CD1c-positive myeloid dendritic cell (primary cell): Measurements from ENCODE around the gene PPP1R14B.

Experiments used
- DNase-seq: peaks from one replicate; pipeline ENCODE4 v3.0.0-alpha.2; 2016; ENCODE audit errors: extremely low spot score

The PPP1R14B gene, protein sequence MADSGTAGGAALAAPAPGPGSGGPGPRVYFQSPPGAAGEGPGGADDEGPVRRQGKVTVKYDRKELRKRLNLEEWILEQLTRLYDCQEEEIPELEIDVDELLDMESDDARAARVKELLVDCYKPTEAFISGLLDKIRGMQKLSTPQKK

DNA sequence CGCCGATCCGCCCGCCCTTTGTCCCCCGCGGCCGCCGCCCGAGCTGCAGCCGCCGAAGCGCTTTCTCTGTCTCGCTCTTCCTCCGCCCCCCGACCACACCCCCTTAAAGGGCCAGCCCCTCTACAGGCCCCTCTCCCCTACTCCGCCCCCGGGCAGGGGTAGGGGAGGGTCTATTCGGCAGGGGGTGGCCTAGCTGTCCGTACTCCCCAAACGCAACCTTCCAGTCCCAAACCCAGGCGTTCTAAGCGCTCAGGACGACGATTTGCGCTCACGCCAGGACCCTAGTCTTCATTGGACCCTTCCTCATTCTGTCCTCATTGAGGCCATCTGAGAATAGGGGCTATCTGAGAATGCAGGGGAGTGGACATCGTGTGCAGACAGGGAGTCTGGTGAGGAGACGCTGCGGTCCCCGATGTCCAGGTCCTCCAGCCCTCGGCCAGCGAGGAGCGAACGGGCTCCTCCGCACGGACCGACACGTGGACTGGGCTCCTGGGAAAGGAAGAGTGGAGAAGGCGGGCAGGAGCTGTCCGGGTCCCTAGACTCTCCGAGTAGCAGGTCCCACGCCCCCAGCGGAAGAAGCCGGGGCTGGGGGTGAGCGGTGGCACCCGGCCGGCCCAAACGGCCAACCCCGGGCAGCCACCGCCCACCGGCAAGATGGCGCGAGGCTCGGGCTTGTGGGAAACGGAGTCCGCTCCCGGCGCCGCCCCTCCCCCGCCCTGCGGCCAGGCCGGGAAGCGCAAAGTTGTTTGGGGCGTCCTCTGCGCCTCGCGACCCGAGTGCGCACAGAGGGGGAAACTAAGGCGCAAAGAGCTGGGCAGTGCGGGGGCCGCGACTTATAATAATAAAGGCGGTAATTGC, at the start of gene PPP1R14B:
TSS of gene PPP1R14B (minus strand) at position 73 of the 858 bp plus-strand sequence. CDS start 270 bp downstream, outside the sequence.
- DNase-seq: peak; percentile 91

DNA sequence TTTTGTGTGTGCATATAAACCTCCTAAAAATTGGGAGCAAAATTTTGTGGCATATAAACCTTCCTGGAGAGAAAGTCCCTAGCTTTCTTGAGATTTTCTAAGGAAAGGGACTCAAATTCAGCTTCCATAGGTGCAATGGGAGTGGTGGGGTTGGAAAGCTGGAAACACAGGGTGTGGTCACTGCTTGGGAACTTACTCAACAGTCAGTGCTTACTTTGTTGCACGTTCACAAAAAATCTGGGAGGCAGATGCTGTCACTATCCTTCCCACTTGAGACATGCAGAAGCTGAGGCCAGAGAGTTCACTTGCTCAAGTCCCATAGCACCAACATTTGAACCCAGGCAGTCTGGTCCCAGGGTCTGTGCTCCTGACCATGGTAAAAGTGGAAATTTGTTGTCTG, 49.5 kb upstream of the PPP1R14B start:
- no peak for DNase-seq

DNA sequence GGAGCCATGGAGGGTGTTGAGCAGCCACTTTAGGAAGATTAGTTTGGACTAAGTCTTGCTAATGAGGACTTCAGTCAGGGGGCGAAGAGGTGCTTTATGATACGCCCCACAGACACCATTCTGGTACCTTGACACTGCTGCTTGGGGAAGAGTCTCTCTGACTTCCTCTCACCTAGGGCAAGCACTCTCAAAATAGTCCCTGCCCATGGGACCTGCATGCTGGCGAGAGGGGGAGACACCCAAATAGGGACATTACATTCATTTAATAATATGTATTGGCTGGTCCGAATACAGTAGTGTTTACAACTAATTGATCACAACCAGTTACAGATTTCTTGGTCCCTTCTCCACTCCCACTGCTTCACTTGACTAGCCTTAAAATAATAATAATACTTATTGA, 49.0 kb upstream of the PPP1R14B start:
- DNase-seq: no peak

DNA sequence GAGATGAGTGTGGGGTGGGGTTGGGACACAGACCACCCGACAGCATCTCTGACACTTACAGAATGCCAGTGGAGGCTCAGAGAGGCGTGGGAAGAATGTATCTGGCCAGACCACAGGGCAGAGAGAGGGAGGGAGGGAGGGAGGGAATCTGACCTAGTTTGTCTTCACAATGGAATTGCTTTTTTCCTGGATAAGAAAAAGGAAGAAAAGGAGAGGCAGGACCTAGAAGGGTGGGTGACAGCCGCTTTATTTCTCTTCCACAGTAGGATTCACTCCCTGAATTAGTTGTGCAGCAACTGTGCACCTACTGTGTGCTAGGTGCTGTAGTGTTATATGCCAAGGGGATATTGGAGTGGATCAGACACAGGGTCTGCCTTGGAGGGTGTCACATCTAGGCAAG, 48.0 kb upstream of the PPP1R14B start:
- no peak for DNase-seq

DNA sequence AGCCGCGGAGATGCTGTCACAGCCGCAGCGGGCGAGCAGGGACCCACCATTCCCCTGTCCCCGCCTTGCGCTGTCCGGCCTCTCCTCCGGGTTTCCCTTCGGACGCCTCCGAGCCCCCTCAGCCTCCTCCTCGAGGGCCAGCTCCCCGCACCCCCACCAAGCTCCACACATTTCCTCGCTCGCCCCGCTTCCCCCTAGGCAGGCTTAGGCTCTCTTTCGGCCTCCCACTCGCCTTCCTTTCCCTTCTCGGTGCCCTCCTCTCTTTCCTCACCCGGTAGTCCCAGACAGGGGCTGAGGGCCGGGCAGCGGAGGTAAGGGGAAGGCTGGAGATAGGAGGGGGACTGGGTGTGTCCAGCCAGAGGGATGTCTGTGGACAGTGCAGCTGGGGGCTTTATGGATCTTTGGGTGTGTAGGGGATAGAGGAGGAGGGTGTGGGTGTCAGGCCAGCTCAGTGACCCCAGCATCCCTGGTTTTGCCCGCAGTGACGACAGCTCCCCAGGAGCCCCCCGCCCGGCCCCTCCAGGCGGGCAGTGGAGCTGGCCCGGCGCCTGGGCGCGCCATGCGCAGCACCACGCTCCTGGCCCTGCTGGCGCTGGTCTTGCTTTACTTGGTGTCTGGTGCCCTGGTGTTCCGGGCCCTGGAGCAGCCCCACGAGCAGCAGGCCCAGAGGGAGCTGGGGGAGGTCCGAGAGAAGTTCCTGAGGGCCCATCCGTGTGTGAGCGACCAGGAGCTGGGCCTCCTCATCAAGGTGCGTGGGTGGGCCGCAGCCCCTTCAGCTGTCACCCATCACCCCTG, 45.9 kb upstream of the PPP1R14B start:
- peak; percentile 40 for DNase-seq

DNA sequence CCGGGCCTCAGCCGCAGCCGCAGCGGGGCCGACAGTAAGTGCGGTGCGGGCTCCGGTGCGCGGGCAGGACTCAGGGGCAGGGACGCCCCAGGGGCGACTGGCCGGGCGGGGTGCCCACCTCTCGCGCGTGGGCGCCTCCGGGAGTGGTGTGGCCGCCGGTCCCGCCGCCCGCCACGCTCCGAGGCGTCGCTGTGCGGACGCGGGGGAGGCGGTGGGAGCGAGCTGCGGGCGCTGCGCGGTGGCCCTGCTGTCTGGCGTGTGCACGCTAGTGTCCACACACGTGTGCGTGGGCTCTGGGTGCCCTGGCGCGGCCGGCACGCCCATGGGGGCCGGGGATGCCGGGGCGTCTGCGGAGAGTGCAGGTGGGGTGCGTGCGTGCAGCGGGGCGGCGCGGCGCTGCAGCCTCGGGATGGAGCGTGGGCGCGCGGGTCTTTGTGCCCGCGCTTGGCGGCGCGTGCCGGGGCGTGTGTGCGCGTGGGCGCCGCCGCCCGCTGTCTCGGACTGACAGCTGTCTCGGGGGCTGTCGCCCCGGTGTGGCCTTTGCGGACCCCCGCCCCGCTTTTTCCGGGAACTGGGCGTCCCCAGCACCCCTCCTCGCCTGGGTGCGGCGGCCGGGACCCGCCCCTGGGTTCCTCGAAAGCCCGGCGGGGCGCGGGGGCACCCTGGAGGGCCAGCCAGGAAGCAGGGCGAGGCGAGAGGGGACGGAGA, 45.2 kb upstream of the PPP1R14B start:
- peak; percentile 46 for DNase-seq

DNA sequence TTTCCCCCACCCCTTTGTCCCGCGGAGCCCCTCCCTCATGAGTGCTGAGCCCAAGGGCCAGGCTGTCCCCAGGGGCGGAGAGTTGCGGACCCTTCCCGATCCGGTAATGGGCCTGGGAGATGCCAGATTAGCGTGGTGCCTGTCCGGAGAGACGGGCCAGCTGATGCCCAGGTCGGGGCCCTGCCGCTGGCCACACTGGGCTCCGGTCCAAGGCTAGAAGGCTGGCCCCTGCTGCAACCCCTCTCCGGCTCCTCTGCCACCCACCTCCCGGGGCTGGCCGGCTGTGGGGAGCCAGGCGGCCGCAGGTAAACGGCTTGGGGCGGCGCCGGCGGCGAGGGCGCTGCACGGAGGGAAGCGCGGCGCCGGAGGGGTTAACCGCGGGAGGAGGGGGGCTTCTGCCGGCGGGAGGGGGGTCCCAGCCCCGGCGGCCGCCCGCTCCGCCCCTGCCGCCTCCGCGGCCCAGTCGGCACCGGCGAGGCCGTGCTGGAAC, 44.6 kb upstream of the PPP1R14B start, which contains the start of gene KCNK4:
TSS of gene KCNK4 (plus strand) at position 41 of the 490 bp plus-strand sequence. CDS start 1,717 bp downstream, outside the sequence.
- no peak for DNase-seq

DNA sequence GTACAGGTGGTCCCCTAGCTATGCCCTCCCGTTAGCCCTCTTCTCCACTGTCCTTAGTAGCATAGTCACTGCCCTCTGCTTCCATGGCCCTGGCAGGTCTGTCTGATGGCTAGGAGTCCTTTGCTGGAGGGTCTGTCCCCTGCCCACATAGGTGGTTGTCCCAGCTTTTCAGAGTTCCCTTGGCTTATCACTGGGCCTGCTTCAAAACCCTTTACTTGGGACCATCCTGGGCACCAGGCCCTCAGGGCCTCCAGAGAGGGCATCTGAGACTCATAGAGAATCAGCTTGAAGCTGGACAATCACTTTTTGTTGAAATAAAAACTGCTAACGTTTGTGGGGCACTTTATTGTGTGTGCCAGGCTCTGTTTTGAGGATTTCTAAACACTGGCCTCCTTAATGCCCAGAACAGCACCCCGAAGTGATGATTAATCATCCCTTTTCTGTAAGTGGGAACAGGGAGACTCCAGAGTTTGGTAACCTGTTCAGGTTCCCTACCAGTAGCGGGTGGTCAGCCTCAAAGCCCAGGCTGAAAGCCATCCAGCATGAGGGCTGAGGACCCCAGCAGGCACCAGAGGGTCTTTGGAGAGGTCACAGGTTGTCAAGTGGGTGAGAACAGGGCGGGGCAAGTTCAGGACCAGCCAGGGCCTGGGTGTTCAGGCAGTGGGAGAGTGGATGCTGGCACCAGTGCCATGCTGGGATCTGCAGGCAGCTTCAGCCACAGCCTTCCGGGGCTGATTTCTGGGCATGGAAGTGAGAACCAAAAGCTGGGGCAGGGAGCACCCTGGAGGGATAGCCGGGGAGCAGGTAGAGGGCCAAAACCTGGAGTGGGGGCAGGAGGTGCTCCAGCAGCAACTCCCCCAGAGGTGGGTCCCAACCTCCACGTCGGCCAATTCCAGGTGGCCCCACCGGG, 43.9 kb upstream of the PPP1R14B start:
- DNase-seq: no peak

DNA sequence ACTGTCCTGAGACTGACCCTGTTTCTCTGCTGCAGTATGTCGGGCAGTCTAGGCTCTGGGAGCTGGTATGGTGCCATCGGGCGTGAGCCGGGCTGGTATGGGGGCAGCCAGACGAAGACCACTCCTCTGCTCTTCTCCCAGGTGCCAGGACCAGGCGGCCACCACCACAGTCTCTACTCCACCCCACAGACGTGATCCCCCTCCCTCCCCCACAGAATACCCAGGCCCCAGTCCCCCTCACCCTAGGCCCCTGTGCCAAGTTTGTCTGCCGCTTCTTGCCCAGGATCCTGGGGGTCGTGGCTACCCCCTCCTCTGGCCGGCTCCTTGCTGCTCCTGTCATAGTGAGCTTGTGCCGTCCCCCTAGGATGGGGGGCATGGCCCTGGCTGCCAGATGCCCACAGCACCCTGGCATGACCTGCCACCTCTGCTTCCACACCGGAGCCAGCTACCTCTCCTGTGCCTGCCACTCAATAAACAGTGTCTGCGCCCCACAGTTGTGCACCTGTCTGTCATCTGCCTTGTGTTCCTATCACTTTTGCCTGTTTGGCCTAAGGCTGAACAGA, 42.3 kb upstream of the PPP1R14B start:
- DNase-seq: no peak

DNA sequence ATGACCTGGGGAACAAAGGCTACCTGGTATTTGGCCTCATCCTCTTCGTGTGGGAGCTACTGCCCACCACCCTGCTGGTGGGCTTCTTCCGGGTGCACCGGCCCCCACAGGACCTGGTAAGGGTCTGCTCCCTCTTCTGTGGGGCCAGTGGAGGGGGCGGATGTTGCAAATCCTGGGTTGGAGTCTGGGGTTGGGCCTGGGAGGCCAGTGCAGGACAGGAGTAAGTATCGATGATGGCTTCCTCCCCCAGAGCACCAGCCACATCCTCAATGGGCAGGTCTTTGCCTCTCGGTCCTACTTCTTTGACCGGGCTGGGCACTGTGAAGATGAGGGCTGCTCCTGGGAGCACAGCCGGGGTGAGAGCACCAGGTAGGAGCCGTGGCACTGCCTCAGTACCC, 41.6 kb upstream of the PPP1R14B start:
- DNase-seq: no peak

DNA sequence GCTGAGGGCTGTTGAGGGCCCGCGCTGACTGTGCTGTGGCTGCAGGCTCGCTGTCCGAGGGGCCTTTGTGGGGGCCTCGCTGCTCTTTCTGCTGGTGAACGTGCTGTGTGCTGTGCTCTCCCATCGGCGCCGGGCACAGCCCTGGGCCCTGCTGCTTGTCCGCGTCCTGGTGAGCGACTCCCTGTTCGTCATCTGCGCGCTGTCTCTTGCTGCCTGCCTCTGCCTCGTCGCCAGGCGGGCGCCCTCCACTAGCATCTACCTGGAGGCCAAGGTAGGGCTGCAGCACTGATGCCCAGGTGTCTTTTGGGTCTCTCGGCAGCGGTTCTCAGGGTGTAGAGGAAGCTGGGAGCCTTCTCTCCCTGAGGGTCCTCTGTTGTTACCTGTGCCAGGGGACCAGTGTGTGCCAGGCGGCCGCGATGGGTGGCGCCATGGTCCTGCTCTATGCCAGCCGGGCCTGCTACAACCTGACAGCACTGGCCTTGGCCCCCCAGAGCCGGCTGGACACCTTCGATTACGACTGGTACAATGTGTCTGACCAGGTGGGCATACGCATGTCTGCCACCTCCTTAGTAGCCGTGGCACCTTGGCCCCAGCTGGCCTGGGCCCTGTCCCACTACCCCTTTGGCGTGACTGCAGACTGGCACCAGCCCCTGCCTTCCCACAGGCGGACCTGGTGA, 41.1 kb upstream of the PPP1R14B start:
- DNase-seq: no peak

DNA sequence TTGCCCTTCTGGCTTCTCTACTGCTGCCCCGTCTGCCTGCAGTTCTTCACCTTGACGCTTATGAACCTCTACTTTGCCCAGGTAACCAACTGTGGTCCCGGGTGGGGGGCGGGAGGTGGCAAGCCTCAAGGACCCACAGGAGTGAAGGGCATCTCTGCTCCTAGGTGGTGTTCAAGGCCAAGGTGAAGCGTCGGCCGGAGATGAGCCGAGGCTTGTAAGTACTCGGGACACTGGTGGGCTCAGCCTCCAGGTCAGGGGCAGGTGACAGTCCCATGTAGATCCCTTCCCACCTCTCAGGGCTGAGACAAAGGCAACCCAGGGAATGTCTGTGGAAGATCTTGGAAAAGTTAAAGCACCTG, 40.0 kb upstream of the PPP1R14B start:
- no peak for DNase-seq

DNA sequence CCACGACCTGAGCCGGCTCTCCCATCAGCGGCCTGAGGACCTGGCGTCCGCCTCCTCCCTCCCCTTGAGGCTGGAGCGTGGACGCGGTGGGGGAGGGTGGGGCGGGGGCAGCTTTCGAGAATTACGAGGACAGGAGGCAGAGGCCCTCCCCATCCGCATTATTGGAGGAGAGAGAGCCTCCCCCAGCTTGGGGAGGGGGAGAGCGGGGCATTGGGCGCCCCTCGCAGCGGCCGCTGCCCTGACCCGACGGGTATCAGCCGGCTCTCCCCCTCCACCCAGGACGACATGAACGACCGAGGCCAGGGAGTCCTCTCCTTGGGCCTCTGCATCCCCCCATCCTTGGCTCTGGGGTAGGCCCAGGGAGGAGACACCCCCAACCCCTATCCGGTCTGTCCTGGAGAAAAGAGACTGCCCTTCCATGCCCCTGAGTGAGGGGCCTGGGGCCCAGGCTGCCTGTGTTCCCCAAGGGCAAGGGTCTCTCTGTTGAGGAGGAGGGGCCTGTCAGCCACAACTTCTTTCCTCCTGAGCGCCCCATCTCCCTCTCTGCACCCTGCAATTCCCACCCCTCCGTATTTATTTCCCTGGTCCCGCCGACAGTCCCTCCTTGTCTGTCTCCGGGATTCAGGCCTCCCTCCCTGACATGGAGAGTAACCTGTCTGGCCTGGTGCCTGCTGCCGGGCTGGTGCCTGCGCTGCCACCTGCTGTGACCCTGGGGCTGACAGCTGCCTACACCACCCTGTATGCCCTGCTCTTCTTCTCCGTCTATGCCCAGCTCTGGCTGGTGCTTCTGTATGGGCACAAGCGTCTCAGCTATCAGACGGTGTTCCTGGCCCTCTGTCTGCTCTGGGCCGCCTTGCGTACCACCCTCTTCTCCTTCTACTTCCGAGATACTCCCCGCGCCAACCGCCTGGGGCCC, 39.4 kb upstream of the PPP1R14B start:
- DNase-seq: no peak

DNA sequence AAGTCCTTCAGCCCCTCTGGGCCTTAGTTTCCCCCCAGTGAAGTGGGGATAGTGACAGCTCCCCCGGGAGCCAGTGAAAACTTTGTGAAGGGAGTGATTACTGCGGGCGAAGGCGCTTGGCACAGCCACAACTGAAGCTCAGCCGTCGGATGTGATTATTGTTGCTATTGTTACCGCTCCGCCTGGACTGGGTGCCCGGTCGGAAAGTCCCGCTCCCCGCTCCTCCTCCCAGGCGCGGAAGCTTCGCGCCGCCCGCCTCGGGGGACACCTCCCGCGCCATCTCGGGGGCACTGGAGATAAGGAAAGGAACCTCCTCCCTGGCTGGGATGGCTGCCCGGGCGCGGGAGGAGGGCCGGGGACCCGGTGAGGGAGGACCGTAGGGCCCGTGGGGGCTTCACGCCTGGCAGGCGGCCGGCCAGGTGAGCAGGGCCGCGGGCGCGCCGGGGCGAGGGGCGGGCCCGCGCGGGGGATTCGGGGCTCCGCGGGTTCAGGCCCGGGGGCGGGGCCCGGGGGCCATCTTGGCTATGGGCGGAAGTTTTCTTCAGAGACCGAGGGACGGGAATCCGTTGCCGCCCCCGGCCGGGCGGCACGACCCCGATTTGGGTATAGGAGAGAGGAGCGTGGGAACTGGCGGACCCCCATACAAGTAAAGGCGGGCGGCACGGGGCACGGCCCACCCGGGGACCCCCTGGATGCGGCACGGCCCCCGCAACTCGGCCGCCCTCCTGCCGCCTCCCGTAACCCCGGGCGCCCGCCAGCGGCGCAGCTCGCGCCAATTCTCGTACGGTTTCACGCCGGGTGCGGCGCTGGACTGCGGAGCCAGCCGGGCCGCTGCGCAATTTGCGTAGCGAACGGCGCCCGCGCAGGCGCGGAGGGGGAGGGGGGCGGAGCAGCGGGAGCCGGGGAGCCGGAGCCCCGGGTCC, 38.5 kb upstream of the PPP1R14B start, which contains the start of gene GPR137:
TSS of gene GPR137 (plus strand) at position 887 of the 923 bp plus-strand sequence. CDS start 677 bp downstream, outside the sequence.
- peak; percentile 92 for DNase-seq

DNA sequence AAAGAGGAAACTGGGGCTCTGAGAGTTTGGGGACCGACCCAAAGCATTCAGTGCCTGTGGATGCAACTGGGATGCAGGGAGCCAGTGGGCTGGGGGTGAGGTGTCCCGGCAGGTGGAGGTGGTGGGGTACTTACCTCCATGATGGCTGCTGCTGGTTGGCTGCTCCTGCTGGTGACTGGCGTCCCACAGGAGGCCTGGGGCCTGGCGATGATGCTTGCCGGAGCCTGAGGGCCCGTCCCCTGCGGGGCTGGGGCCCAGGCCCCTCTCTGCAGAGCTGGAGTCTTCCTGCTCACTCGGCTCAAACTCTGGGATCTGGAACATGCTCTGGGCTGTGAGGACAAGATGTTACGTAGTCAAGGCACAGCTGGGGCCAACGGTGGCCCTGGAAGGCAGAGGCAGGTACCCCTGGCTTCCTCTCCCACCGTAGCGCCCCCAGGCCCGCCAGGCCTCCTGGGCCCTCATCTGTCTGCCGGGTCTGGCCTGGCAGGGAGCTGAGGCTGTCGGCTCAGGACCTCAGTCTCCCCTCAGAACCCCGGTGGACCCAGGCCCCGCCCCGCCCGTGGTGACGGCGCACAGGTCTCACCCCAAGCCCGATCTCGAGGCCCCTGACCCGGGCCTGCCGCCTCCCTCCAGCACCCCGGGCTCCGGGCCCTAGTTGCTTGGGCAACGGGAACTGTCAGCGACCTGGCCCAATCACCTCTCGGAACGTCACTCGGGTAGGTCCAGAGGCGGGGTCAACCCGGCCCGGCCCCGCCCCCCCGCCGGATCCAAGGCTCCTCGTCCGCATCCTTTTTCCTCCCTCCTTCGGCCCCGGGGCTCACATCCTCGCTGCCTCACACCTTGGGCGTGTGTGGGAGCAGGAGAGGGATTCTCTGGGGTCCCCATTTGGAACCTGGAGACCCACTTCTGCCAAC, 37.6 kb upstream of the PPP1R14B start, which contains the start of gene BAD:
TSS of gene BAD (minus strand) at position 618 of the 914 bp plus-strand sequence. CDS start at position 321, 297 bp downstream.
- DNase-seq: peak; percentile 97

DNA sequence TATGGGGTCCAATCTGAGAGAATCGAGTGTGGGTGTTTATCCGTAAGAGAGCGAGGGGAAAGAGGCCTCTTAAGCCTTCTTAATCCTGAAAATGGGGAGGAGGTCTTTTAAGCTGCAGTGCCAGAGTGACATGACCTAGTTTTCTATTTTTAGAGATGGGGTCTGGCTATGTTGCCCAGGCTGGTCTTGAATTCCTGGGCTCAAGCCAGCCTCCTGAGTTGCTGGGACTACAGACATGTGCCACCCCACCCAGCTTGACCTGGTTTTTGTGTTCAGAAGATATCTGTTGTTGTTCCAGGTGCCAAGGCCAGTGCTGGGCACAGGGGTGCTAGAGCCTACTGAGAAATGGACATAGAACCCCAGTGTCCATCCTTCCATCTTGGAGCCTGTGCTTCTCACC, 36.3 kb upstream of the PPP1R14B start:
- no peak for DNase-seq
